Measurements from ENCODE around the gene JPT2. TPM values are rescaled to one million over a fixed set of nuclear protein-coding genes. Genes with fewer than 3 reads are reported as not detected.

The JPT2 gene
- total and polyA plus RNA-seq, 2 experiments from 2014 or later: 43.8 to 139 TPM

DNA sequence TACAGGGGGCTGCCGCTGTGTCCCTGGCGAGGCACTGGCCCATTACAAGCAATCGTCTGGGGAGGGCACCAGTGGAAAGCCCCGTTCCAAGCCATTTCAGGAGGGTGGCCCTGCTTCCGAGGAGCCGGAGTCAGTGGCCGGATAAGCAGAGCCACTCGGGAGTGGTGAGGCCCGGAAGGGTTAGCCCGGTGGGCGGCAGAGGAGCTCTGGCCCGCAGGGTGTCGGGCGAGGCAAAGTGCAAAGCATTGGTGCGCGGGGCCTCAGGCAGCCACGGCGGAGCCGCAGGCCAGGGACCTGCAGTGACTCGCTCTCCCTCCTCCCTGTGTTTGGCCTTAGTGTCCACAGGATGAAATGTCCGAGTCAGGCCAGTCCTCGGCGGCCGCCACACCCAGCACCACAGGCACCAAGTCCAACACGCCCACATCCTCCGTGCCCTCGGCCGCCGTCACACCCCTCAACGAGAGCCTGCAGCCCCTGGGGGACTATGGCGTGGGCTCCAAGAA is 68.7 kb downstream of the JPT2 start:
- Histone ChIP-seq H3K4me1 (ENCODE audit: insufficient read depth) (no peaks in the 10 kb centered on the region), H2AFZ (no peak overlapping the region), H3F3A (replicated peaks; ENCODE audit: low read depth) (no peaks in the 10 kb centered on the region), H3K27ac (ENCODE audit: low read depth) (no peak overlapping the region), H3K4me3 (no peak overlapping the region), H3K36me3 (ENCODE audit: insufficient read depth) (no peaks in the 10 kb centered on the region; the same call in 1 of the 2 replicates), H3K4me2 (no peak overlapping the region), H3K9me2 (ENCODE audit: insufficient read depth) (no peaks in the 10 kb centered on the region), H3K79me2 (replicated peaks; ENCODE audit: insufficient read depth) (no peaks in the 10 kb centered on the region), H3K27me3 (ENCODE audit: insufficient read depth) (no peaks in the 10 kb centered on the region), H4K20me1 (replicated peaks; ENCODE audit: insufficient read depth) (no peaks in the 10 kb centered on the region)
- no peak overlapping the region for H3K27ac Mint-ChIP-seq
- peaks cover 17% of the 10 kb centered on the region for H3K36me3 Mint-ChIP-seq (ENCODE audit: low read depth)
- no peak for TF ChIP-seq NANOG (IDR thresholded peaks at IDR 0.05; ENCODE audit: borderline replicate concordance)
- no peak for TF ChIP-seq CREB1 (CRISPR knock-in tag; IDR thresholded peaks at IDR 0.05; ENCODE audit: low read depth)
- TF ChIP-seq, protein P1, sequence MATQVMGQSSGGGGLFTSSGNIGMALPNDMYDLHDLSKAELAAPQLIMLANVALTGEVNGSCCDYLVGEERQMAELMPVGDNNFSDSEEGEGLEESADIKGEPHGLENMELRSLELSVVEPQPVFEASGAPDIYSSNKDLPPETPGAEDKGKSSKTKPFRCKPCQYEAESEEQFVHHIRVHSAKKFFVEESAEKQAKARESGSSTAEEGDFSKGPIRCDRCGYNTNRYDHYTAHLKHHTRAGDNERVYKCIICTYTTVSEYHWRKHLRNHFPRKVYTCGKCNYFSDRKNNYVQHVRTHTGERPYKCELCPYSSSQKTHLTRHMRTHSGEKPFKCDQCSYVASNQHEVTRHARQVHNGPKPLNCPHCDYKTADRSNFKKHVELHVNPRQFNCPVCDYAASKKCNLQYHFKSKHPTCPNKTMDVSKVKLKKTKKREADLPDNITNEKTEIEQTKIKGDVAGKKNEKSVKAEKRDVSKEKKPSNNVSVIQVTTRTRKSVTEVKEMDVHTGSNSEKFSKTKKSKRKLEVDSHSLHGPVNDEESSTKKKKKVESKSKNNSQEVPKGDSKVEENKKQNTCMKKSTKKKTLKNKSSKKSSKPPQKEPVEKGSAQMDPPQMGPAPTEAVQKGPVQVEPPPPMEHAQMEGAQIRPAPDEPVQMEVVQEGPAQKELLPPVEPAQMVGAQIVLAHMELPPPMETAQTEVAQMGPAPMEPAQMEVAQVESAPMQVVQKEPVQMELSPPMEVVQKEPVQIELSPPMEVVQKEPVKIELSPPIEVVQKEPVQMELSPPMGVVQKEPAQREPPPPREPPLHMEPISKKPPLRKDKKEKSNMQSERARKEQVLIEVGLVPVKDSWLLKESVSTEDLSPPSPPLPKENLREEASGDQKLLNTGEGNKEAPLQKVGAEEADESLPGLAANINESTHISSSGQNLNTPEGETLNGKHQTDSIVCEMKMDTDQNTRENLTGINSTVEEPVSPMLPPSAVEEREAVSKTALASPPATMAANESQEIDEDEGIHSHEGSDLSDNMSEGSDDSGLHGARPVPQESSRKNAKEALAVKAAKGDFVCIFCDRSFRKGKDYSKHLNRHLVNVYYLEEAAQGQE (IDR thresholded peaks at IDR 0.05; ENCODE audit: unreplicated experiment): no peak
- TF ChIP-seq STAT1 (IDR thresholded peaks at IDR 0.05; ENCODE audit: unreplicated experiment): no peak
- TF ChIP-seq JUNB (IDR thresholded peaks at IDR 0.05; ENCODE audit: unreplicated experiment): no peak
- TF ChIP-seq EZH2phosphoT487 (IDR thresholded peaks at IDR 0.05; ENCODE audit: unreplicated experiment): no peak
- TF ChIP-seq, protein P2, sequence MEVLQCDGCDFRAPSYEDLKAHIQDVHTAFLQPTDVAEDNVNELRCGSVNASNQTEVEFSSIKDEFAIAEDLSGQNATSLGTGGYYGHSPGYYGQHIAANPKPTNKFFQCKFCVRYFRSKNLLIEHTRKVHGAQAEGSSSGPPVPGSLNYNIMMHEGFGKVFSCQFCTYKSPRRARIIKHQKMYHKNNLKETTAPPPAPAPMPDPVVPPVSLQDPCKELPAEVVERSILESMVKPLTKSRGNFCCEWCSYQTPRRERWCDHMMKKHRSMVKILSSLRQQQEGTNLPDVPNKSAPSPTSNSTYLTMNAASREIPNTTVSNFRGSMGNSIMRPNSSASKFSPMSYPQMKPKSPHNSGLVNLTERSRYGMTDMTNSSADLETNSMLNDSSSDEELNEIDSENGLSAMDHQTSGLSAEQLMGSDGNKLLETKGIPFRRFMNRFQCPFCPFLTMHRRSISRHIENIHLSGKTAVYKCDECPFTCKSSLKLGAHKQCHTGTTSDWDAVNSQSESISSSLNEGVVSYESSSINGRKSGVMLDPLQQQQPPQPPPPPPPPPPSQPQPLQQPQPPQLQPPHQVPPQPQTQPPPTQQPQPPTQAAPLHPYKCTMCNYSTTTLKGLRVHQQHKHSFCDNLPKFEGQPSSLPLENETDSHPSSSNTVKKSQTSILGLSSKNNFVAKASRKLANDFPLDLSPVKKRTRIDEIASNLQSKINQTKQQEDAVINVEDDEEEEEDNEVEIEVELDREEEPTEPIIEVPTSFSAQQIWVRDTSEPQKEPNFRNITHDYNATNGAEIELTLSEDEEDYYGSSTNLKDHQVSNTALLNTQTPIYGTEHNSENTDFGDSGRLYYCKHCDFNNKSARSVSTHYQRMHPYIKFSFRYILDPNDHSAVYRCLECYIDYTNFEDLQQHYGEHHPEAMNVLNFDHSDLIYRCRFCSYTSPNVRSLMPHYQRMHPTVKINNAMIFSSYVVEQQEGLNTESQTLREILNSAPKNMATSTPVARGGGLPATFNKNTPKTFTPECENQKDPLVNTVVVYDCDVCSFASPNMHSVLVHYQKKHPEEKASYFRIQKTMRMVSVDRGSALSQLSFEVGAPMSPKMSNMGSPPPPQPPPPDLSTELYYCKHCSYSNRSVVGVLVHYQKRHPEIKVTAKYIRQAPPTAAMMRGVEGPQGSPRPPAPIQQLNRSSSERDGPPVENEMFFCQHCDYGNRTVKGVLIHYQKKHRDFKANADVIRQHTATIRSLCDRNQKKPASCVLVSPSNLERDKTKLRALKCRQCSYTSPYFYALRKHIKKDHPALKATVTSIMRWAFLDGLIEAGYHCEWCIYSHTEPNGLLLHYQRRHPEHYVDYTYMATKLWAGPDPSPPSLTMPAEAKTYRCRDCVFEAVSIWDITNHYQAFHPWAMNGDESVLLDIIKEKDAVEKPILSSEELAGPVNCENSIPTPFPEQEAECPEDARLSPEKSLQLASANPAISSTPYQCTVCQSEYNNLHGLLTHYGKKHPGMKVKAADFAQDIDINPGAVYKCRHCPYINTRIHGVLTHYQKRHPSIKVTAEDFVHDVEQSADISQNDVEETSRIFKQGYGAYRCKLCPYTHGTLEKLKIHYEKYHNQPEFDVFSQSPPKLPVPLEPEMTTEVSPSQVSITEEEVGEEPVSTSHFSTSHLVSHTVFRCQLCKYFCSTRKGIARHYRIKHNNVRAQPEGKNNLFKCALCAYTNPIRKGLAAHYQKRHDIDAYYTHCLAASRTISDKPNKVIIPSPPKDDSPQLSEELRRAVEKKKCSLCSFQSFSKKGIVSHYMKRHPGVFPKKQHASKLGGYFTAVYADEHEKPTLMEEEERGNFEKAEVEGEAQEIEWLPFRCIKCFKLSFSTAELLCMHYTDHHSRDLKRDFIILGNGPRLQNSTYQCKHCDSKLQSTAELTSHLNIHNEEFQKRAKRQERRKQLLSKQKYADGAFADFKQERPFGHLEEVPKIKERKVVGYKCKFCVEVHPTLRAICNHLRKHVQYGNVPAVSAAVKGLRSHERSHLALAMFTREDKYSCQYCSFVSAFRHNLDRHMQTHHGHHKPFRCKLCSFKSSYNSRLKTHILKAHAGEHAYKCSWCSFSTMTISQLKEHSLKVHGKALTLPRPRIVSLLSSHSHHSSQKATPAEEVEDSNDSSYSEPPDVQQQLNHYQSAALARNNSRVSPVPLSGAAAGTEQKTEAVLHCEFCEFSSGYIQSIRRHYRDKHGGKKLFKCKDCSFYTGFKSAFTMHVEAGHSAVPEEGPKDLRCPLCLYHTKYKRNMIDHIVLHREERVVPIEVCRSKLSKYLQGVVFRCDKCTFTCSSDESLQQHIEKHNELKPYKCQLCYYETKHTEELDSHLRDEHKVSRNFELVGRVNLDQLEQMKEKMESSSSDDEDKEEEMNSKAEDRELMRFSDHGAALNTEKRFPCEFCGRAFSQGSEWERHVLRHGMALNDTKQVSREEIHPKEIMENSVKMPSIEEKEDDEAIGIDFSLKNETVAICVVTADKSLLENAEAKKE (CRISPR knock-in tag; IDR thresholded peaks at IDR 0.05): no peak
- no peak for TF ChIP-seq EZH2 (IDR thresholded peaks at IDR 0.05; ENCODE audit: low read depth, unreplicated experiment)
- no peak for TF ChIP-seq ZNF114 (CRISPR knock-in tag; IDR thresholded peaks at IDR 0.05)
- TF ChIP-seq, protein P3, sequence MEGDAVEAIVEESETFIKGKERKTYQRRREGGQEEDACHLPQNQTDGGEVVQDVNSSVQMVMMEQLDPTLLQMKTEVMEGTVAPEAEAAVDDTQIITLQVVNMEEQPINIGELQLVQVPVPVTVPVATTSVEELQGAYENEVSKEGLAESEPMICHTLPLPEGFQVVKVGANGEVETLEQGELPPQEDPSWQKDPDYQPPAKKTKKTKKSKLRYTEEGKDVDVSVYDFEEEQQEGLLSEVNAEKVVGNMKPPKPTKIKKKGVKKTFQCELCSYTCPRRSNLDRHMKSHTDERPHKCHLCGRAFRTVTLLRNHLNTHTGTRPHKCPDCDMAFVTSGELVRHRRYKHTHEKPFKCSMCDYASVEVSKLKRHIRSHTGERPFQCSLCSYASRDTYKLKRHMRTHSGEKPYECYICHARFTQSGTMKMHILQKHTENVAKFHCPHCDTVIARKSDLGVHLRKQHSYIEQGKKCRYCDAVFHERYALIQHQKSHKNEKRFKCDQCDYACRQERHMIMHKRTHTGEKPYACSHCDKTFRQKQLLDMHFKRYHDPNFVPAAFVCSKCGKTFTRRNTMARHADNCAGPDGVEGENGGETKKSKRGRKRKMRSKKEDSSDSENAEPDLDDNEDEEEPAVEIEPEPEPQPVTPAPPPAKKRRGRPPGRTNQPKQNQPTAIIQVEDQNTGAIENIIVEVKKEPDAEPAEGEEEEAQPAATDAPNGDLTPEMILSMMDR (conservative IDR thresholded peaks at IDR 0.05; ENCODE audit: low read depth in 2 of 2): no peak
- no peak overlapping the region for H3K4me3 Mint-ChIP-seq
- no peak for DNase-seq (ENCODE audit: low spot score)
- H3K9me3 Mint-ChIP-seq: no peaks in the 10 kb centered on the region; the same call in 2 of the 3 replicates
- peaks cover 10% of the 10 kb centered on the region for H3K27me3 Mint-ChIP-seq (ENCODE audit: insufficient read depth, low read depth, poor library complexity)
- ATAC-seq: no peak
- H3K4me1 Mint-ChIP-seq: no peaks in the 10 kb centered on the region
